Ureter (tissue), 1 donor: ENCODE results near the gene CCDC200. TPM values are rescaled to one million over a fixed set of nuclear protein-coding genes. Genes with fewer than 3 reads are reported as not detected.
"Not testable (repeated sequence)": the region's sequence is repeated elsewhere in the genome, so short reads cannot be mapped to it uniquely, and the experiment has no call there.

ENCODE experiments used
- DNase-seq: peaks from one replicate; pipeline ENCODE4 v3.0.0-alpha.2; 2020; ENCODE audit warnings: low spot score
- total RNA-seq: library from RNA; stranded (reverse); gene quantifications from one replicate; pipeline ENCODE4 v1.2.4, GENCODE V29; 2023
- donor health status: DM: yes; HTN: yes; CAD: no.

CCDC200 gene
- not detected for total RNA-seq

DNA sequence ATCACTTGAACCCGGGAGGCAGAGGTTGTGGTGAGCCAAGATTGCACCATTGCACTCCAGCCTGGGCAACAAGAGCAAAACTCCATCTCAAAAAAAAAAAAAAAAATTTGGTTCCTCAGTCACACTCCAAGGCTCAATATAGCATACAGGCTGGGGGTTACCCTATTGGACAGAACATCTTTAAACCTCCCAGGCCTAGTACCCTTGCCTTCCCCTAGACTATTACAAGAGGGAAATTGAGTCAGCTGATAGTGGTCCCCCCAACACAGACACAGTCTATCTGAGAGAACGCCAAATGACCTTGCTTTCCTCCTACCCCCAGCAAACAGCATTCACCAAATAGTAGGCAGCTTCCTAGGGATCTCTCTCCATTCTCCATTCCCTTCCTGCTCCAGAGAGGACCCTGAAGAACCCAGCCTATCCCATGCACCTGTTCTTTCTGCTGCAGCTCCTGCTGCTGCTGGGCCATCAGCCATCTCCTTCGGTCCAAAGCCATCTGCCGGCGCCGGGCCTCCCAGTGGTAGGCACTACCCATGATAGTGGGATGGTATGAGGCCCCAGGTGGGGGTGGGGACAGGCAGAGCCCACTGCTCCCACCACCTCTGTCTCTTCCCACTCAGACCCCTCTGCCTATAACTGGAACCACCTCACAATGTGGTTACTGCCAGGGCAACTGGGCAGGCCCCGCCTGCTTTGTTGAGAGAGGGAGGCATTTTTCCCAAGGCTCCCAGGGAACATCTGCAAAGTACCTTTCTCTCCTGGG is at the start of gene CCDC200:
Gene CCDC200, minus strand, starts transcription at position 604 of the 763 bp plus-strand sequence. Its CDS starts 69 bp downstream, at position 535.
- DNase-seq: not testable (repeated sequence)

- not testable (repeated sequence) for DNase-seq
These were observed 44.5 kb upstream of the CCDC200 start for GRCh38 chr17:43272914-43273313.

DNA sequence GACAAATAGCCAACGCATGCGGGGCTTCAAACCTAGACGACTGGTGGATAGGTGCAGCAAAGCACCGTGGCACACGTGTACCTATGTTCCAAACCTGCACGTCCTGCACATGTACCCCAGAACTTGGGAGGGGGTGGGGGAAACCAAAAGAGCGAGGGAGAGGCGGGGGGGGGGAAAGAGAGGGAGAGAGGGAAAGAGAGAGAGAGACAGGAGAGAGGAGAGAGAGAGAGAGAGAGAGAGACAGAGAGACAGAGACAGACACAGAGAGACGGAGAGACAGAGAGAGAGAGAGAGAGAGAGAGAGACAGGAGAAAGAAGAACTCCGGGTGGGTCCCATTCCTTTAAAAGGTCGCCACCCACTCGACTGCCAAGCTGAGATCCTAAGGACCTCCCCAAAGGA is 44.1 kb upstream of the CCDC200 start:
- DNase-seq: peak; percentile 13

DNA sequence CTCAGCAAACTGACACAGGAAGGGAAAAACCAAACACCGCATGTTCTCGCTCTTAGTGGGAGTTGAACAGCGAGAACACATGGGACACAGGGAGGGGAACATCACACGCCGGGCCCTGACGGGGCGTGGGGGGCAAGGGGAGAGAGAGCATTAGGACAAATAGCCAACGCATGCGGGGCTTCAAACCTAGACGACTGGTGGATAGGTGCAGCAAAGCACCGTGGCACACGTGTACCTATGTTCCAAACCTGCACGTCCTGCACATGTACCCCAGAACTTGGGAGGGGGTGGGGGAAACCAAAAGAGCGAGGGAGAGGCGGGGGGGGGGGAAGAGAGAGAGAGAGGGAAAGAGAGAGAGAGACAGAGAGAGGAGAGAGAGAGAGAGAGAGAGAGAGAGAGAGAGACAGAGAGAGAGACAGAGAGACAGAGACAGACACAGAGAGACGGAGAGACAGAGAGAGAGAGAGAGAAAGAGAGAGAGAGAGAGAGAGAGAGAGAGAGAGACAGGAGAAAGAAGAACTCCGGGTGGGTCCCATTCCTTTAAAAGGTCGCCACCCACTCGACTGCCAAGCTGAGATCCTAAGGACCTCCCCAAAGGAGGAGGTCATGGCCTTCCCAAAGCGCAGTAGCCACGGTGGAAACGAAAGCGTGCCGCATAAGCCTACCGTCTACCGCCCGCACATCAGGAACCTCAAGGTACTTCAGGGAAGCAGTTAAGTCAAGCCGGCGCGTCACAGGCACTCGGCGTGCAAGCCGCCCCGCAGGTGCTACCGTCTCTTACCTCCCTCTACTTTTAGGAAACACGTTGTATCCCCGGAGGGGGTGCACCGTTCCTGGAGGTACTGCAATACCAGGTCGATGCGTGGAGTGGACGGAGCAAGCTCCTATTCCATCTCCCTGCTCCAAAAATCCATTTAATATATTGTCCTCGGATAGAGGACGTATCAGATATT is 42.4 kb upstream of the CCDC200 start:
- DNase-seq: not testable (repeated sequence)

- DNase-seq: not testable (repeated sequence)
These were observed 18.0 kb upstream of the CCDC200 start for GRCh38 chr17:43246456-43246855.

GRCh38 chr17:43240596-43241352 is 12.4 kb upstream of the CCDC200 start:
- not testable (repeated sequence) for DNase-seq

DNA sequence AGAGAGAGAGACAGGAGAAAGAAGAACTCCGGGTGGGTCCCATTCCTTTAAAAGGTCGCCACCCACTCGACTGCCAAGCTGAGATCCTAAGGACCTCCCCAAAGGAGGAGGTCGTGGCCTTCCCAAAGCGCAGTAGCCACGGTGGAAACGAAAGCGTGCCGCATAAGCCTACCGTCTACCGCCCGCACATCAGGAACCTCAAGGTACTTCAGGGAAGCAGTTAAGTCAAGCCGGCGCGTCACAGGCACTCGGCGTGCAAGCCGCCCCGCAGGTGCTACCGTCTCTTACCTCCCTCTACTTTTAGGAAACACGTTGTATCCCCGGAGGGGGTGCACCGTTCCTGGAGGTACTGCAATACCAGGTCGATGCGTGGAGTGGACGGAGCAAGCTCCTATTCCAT is 11.2 kb upstream of the CCDC200 start:
- not testable (repeated sequence) for DNase-seq

DNA sequence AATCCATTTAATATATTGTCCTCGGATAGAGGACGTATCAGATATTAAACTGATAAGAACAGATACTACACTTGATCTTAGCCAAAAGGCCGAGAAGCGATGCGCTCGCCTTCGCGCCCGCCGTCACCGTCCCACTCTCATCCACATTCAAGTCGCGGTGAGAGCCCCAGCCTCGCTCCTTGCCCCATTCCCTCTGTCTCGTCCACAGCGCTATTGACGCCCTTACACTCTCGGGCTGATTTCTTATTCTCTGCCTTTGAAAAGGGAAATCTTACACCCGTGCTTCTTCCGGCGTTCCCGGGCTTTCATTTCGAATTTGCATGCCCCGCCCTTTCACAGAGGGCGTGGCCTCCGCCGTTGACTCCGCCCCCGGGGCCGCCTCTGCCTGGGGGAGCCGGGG is 5.5 kb upstream of the CCDC200 start, which contains the start of gene RNU2-1:
Gene RNU2-1, minus strand, starts transcription at position 101 of the 400 bp plus-strand sequence.
- DNase-seq: not testable (repeated sequence)

- not testable (repeated sequence) for DNase-seq
These were observed 4.8 kb upstream of the CCDC200 start for GRCh38 chr17:43233263-43233662.

DNA sequence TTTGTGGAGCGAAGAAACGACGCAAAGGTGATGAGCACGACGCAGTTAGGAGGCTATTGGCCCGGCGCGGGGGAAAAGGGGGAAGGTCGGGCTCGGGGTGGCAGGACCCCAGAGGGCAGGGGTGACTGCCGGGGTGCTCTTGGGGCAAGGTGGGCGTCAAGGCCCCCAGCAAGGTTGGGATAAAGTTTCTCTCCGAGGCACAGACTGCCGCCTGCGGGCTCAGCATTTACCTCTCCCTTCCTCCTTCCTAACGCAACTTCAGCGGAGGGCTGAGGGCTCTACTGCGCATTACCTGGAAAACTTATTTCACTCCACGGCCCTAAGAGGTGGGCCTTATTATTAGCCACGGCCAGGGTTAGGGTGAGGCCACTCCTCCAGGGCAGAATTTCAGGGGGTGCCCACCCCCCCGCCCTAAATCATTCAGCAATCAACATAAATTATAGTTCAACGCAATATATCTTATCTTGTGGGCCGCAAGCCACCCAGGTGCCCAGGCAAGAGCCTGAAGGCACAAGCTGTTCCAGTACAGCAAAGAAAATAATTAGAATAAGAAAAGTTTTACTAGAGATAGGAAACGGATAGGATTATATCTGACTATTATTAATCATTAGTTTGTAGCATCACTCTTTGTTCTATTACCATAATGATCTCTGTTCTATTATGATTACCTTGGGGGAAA is 3.7 kb upstream of the CCDC200 start:
- peak; percentile 84 for DNase-seq

- DNase-seq: peak; percentile 41
These were observed 3.0 kb upstream of the CCDC200 start for GRCh38 chr17:43231205-43232020.

- no peak for DNase-seq
These were observed 2.0 kb downstream of the CCDC200 start for GRCh38 chr17:43226393-43226792.

GRCh38 chr17:43224146-43224705 is 4.2 kb downstream of the CCDC200 start:
- no peak for DNase-seq

GRCh38 chr17:43220511-43221125 is 7.8 kb downstream of the CCDC200 start:
- DNase-seq: no peak

DNA sequence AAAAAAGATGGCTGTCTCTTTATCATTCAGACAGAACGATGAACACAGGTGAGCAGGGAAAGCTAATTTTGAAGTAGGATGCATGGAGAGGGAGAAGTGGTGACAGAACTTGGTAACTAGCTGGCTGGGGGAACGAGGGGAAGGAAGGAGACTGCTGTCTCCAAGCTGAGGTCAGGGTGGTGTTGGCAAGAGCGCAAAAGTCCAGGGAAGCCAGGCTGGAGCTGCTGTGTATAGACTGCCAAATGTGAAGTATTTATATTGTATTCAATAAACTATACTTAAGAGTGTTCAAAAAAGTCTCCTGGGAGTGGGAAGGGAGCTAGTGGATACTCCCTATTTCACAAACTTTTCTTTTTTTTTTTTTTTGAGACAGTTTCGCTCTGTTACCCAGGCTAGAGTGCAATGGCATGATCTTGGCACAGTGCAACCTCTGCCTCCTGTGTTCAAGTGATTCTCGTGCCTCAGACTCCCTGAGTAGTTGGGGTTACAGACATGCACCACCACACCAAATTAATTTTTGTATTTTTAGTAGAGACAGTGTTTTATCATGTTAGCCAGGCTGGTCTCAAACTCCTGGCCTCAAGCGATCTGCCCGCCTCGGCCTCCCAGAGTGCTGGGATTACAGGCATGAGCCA is 8.6 kb downstream of the CCDC200 start:
- DNase-seq: peak; percentile 23

GRCh38 chr17:43219001-43219400 is 9.4 kb downstream of the CCDC200 start:
- DNase-seq: no peak

- DNase-seq: no peak
These were observed 10.8 kb downstream of the CCDC200 start for GRCh38 chr17:43217614-43218087.

GRCh38 chr17:43216762-43217613 is 11.4 kb downstream of the CCDC200 start:
- no peak for DNase-seq
